ENCODE results near the gene RXFP3.

DNA sequence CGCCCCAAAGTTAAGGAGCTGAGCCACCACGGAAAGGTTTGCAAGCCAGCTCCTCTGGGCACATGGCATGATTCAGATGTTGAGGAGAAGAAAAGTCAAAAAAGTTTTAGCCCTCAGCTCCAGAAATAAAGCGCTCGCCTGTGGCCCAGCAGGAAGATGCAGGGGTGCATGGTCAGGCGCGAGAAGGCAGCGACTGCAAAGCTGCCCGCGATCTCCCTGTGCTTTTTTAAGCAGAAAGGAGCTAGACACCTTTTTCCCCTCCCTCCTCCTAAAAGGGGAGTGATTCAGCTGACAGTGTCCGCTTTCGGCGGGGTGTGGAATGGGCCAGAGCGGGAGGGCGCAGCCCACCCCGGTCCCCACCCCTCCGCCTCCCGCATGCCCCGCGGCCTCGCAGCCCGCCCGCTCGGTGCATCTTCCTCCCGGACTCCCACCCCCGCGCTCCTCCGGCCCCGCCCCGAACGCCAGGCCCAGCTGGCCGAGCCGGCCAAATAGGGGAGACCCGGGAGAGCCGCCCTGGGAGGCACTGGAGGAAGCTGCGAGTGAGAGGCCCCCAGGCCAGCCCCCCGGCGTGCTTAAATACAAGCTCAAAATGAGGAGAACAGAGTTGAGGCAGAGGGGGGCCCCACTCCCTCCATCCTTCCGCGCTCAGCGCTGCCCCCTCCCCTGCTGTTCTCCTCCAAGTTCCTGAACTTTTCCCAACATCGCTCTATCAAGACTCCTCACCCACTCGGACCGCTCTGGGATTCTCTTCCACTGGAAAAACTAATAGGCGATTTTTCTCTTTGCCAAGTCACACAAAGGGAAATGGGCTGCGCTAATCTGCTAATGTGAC, 44.2 kb upstream of the RXFP3 start, which contains the start of gene ADAMTS12:
- TF ChIP-seq CTCF (IDR thresholded peaks at IDR 0.05) (no peak), POLR2A (IDR thresholded peaks at IDR 0.05) (no peak)

Measured in ovary (tissue), 3 donors.